Uterus (tissue), 4 donors: Measurements from ENCODE around the gene G2E3. TPM values are rescaled to one million over a fixed set of nuclear protein-coding genes. Genes with fewer than 3 reads are reported as not detected.

Experiments used
- DNase-seq, 2 donors: peaks; one replicate each; pipeline ENCODE4 v3.0.0-alpha.2; 2019 to 2020
- H3K27ac ChIP-seq, 2 donors: fragments of 200-600 bp; sonication (generic); 1 replicate in 1 of 2; 2 replicates in 1 of 2; pipeline ENCODE4 v1.5.1; 2016 to 2018
- H3K27me3 ChIP-seq, 2 donors: fragments of 200-600 bp; sonication (generic); one replicate each; pipeline ENCODE4 v1.5.1; 2018 to 2019; ENCODE audit warnings: control low read depth in 1 of 2
- H3K36me3 ChIP-seq, 2 donors: fragments of 200-600 bp; sonication (generic); one replicate each; pipeline ENCODE4 v1.5.1; 2019; ENCODE audit warnings: control low read depth in 1 of 2
- H3K4me1 ChIP-seq, 2 donors: fragments of 200-600 bp; sonication (generic); one replicate each; pipeline ENCODE4 v1.5.1; 2018 to 2019; ENCODE audit warnings: control low read depth in 1 of 2
- H3K4me3 ChIP-seq, 2 donors: fragments of 200-600 bp; sonication (generic); 1 replicate in 1 of 2; 2 replicates in 1 of 2; pipeline ENCODE4 v1.5.1; 2018 to 2019; ENCODE audit warnings: mild to moderate bottlenecking in 1 of 2
- H3K9me3 ChIP-seq, 2 donors: fragments of 200-600 bp; sonication (generic); one replicate each; pipeline ENCODE4 v1.5.1; 2019; ENCODE audit warnings: control low read depth in 1 of 2
- POLR2A ChIP-seq, 2 donors: fragments of 450-650 bp; IDR thresholded peaks; one replicate each; pipeline ENCODE4 v1.6.1; 2016; ENCODE audit warnings: antibody characterized with exemption in 2 of 2, mild to moderate bottlenecking in 1 of 2, moderate library complexity in 1 of 2
- intact Hi-C: fragments of 100-400 bp; cut with DNase I; formaldehyde crosslinking; loops from one replicate; pipeline ENCODE4 v1.15.1; 2023; ENCODE audit warnings: low total_unique reads
- total RNA-seq, 4 donors: library from RNA; depleted of rRNA in 3 of 4; stranded (reverse); fragments of >200 nt in 3 of 4; gene quantifications; one replicate each; pipeline versions ENCODE4 v1.1.0 to v1.2.4, GENCODE V29; 2014 to 2023
- TF ChIP-seq, protein P1 (sequence below), 4 experiments: fragments of 200-600 bp in 2 of 4; fragments of 450-650 bp in 2 of 4; sonication (generic) in 2 of 4; IDR thresholded peaks; one replicate each; pipeline ENCODE4 v1.5.1; 2016 to 2019; ENCODE audit warnings: antibody characterized with exemption in 4 of 4, mild to moderate bottlenecking in 2 of 4, moderate library complexity in 1 of 4
- donor health status: DM: yes; HTN: yes; CAD: no.

The G2E3 gene
- total RNA-seq, 4 donors from 2014 or later: 3.1 to 48.9 (median 17.5) TPM

DNA sequence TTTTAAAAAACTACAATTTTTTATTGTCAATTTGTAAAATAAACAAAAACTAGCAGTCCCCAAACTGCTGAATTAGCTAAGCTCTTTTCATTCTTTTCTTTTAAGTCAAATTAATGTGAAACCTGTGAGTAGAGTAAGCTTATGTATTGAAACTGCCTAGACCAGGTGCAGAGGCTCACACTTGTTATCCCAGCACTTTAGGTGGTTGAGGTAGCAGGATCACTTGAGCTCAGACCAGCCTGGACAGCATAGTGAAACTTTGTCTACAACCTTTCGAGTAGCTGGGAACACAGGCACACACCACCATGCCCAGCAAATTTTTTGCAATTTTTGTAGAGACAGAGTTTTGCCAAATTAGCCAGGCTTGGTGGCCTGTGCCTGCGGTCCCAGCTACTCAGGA is 89.5 kb downstream of the G2E3 start:
- TF ChIP-seq POLR2A (IDR thresholded peaks at IDR 0.05): no peak
- TF ChIP-seq, protein P1, sequence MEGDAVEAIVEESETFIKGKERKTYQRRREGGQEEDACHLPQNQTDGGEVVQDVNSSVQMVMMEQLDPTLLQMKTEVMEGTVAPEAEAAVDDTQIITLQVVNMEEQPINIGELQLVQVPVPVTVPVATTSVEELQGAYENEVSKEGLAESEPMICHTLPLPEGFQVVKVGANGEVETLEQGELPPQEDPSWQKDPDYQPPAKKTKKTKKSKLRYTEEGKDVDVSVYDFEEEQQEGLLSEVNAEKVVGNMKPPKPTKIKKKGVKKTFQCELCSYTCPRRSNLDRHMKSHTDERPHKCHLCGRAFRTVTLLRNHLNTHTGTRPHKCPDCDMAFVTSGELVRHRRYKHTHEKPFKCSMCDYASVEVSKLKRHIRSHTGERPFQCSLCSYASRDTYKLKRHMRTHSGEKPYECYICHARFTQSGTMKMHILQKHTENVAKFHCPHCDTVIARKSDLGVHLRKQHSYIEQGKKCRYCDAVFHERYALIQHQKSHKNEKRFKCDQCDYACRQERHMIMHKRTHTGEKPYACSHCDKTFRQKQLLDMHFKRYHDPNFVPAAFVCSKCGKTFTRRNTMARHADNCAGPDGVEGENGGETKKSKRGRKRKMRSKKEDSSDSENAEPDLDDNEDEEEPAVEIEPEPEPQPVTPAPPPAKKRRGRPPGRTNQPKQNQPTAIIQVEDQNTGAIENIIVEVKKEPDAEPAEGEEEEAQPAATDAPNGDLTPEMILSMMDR (IDR thresholded peaks at IDR 0.05): no peak
- peaks cover 0 to 3% of the 10 kb centered on the region in 2 donors for H3K9me3 ChIP-seq
- no peaks in the 10 kb centered on the region for H3K4me1 ChIP-seq
- H3K4me3 ChIP-seq: no peak overlapping the region
- no peak for DNase-seq
- no peak overlapping the region for H3K27ac ChIP-seq
- H3K36me3 ChIP-seq: no peaks in the 10 kb centered on the region
- intact Hi-C loops: no loop called here
- H3K27me3 ChIP-seq: no peaks in the 10 kb centered on the region

GRCh38 chr14:30651937-30652336 is 93.0 kb downstream of the G2E3 start:
- Histone ChIP-seq H3K36me3 (no peaks in the 10 kb centered on the region), H3K27me3 (no peaks in the 10 kb centered on the region), H3K9me3 (no peaks in the 10 kb centered on the region), H3K4me3 (no peak overlapping the region), H3K27ac (no peak overlapping the region), H3K4me1 (no peaks in the 10 kb centered on the region)
- TF ChIP-seq, protein P1 (IDR thresholded peaks at IDR 0.05): no peak
- TF ChIP-seq POLR2A (IDR thresholded peaks at IDR 0.05): no peak
- intact Hi-C loops: loop anchor here (10.0 kb wide), 1 partner anchor 703 kb away; no protein-coding TSS in a partner anchor
- no peak for DNase-seq

DNA sequence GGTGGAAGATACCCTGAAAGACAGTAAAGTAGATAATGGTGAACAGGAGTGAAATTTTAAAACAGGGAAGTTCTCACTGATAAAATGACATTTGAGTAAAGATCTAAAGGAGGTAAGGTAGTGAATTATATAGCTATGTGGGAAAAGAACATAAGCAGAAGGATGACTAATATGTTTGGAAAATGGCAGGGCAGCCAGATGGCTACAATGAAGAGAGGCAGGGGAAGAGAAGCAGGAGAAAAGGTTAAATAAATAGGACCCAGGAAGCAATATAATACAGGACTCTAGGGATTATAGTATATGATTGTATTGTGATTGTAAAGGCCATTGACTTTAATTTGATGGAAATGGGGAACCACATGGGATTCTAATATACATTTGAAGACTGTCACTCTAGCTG is 96.2 kb downstream of the G2E3 start:
- no peaks in the 10 kb centered on the region for H3K4me1 ChIP-seq
- no peak overlapping the region for H3K4me3 ChIP-seq
- H3K27ac ChIP-seq: no peak overlapping the region
- no peaks in the 10 kb centered on the region for H3K36me3 ChIP-seq
- TF ChIP-seq POLR2A (IDR thresholded peaks at IDR 0.05): no peak
- TF ChIP-seq, protein P1 (IDR thresholded peaks at IDR 0.05): no peak
- H3K27me3 ChIP-seq: no peaks in the 10 kb centered on the region
- intact Hi-C loops: loop anchor here (10.0 kb wide), 1 partner anchor 700 kb away; no protein-coding TSS in a partner anchor
- no peaks in the 10 kb centered on the region for H3K9me3 ChIP-seq
- DNase-seq: no peak

- Histone ChIP-seq H3K27me3 (no peaks in the 10 kb centered on the region), H3K9me3 (no peaks in the 10 kb centered on the region), H3K27ac (no peak overlapping the region), H3K4me1 (no peaks in the 10 kb centered on the region), H3K36me3 (no peaks in the 10 kb centered on the region), H3K4me3 (no peak overlapping the region)
- intact Hi-C loops: loop anchor here (10.0 kb wide), 1 partner anchor 699 kb away; no protein-coding TSS in a partner anchor
- TF ChIP-seq POLR2A (IDR thresholded peaks at IDR 0.05): no peak
- TF ChIP-seq, protein P1 (IDR thresholded peaks at IDR 0.05): no peak
- no peak for DNase-seq
Measured at GRCh38 chr14:30655658-30656057, 96.7 kb downstream of the G2E3 start.

- no peak for TF ChIP-seq POLR2A (IDR thresholded peaks at IDR 0.05)
- TF ChIP-seq, protein P1 (IDR thresholded peaks at IDR 0.05): peak; percentile 26 to 55 (median 35)
- intact Hi-C loops: loop anchor here (10.0 kb wide), 1 partner anchor 699 kb away; no protein-coding TSS in a partner anchor
- H3K27me3 ChIP-seq: no peaks in the 10 kb centered on the region
- H3K4me1 ChIP-seq: no peaks in the 10 kb centered on the region
- H3K9me3 ChIP-seq: no peaks in the 10 kb centered on the region
- H3K36me3 ChIP-seq: no peaks in the 10 kb centered on the region
- no peak overlapping the region for H3K4me3 ChIP-seq
- peak; percentile 20 for DNase-seq
- H3K27ac ChIP-seq: no peak overlapping the region
Measured at GRCh38 chr14:30656190-30656632, 97.3 kb downstream of the G2E3 start.
